Breast epithelium (tissue), 3 donors: ENCODE measurements around the gene CTRB1.

Experiments
- POLR2A ChIP-seq: fragments of 450-650 bp; IDR thresholded peaks from one replicate; pipeline ENCODE4 v1.6.1; 2016; ENCODE audit warnings: antibody characterized with exemption, mild to moderate bottlenecking, moderate library complexity
- POLR2AphosphoS5 ChIP-seq, 3 donors: sonication (generic); formaldehyde crosslinking; IDR thresholded peaks; one replicate each; pipeline ENCODE4 v1.6.1; 2017; ENCODE audit warnings: antibody characterized with exemption in 3 of 3
- TF ChIP-seq, protein P1 (sequence below), 3 donors: fragments of 450-650 bp; IDR thresholded peaks; one replicate each; pipeline ENCODE4 v1.5.1; 2016 to 2017; ENCODE audit warnings: antibody characterized with exemption in 3 of 3, mild to moderate bottlenecking in 3 of 3, moderate library complexity in 3 of 3

GRCh38 chr16:75236736-75237397 is 18.1 kb downstream of the CTRB1 start:
- no peak for TF ChIP-seq POLR2A
- TF ChIP-seq, protein P1, sequence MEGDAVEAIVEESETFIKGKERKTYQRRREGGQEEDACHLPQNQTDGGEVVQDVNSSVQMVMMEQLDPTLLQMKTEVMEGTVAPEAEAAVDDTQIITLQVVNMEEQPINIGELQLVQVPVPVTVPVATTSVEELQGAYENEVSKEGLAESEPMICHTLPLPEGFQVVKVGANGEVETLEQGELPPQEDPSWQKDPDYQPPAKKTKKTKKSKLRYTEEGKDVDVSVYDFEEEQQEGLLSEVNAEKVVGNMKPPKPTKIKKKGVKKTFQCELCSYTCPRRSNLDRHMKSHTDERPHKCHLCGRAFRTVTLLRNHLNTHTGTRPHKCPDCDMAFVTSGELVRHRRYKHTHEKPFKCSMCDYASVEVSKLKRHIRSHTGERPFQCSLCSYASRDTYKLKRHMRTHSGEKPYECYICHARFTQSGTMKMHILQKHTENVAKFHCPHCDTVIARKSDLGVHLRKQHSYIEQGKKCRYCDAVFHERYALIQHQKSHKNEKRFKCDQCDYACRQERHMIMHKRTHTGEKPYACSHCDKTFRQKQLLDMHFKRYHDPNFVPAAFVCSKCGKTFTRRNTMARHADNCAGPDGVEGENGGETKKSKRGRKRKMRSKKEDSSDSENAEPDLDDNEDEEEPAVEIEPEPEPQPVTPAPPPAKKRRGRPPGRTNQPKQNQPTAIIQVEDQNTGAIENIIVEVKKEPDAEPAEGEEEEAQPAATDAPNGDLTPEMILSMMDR (IDR thresholded peaks at IDR 0.05), result no peak
- no peak for TF ChIP-seq POLR2AphosphoS5 (IDR thresholded peaks at IDR 0.05)
